Activated T-helper 1 cell treated with anti-CD3 and anti-CD28 coated beads, Interleukin-2, amount 50 U/mL, for 16 hours (primary cell): Measurements from ENCODE around the gene VSIG8.

Experiments used
- DNase-seq, 2 donors: peaks; one replicate each; pipeline ENCODE4 v3.0.0-alpha.2; 2020; ENCODE audit warnings: low read depth in 1 of 2, low spot score in 1 of 2

Gene VSIG8

GRCh38 chr1:159857889-159858288 is 4.6 kb downstream of the VSIG8 start:
- DNase-seq: no peak

- no peak for DNase-seq
Measured at GRCh38 chr1:159856576-159856975, 5.9 kb downstream of the VSIG8 start.

- no peak for DNase-seq
Measured at GRCh38 chr1:159855709-159856108, 6.7 kb downstream of the VSIG8 start.

GRCh38 chr1:159854693-159855192 is 7.7 kb downstream of the VSIG8 start:
- peak; percentile 45 to 56 for DNase-seq

GRCh38 chr1:159854116-159854692 is 8.3 kb downstream of the VSIG8 start:
- DNase-seq: no peak

GRCh38 chr1:159853417-159854115 is 8.9 kb downstream of the VSIG8 start:
- no peak for DNase-seq

- DNase-seq: no peak
Measured at GRCh38 chr1:159851407-159851806, 11.1 kb downstream of the VSIG8 start.

GRCh38 chr1:159849626-159850366 is 12.7 kb downstream of the VSIG8 start:
- no peak for DNase-seq

GRCh38 chr1:159848326-159848725 is 14.1 kb downstream of the VSIG8 start:
- no peak for DNase-seq

GRCh38 chr1:159847231-159847630 is 15.2 kb downstream of the VSIG8 start:
- DNase-seq: no peak

GRCh38 chr1:159845751-159846629 is 16.5 kb downstream of the VSIG8 start:
- DNase-seq: no peak

GRCh38 chr1:159843459-159843858 is 19.0 kb downstream of the VSIG8 start:
- DNase-seq: no peak

GRCh38 chr1:159841749-159842148 is 20.7 kb downstream of the VSIG8 start:
- DNase-seq: no peak

GRCh38 chr1:159839116-159839849 is 23.2 kb downstream of the VSIG8 start:
- no peak for DNase-seq

- DNase-seq: no peak
Measured at GRCh38 chr1:159838715-159839114, 23.7 kb downstream of the VSIG8 start.

- no peak for DNase-seq
Measured at GRCh38 chr1:159835862-159836525, 26.5 kb downstream of the VSIG8 start.

GRCh38 chr1:159835356-159835755 is 27.1 kb downstream of the VSIG8 start:
- DNase-seq: no peak

GRCh38 chr1:159832309-159832708 is 30.1 kb downstream of the VSIG8 start:
- DNase-seq: no peak

GRCh38 chr1:159831412-159832141 is 30.9 kb downstream of the VSIG8 start:
- DNase-seq: no peak
